Psoas muscle (tissue), 8 donors: Measurements from ENCODE around the gene CST2. TPM values are rescaled to one million over a fixed set of nuclear protein-coding genes. Genes with fewer than 3 reads are reported as not detected.

Experiments used
- ATAC-seq, 4 donors: fragments of 200-7000 bp; cut with Tn5 transposase; one replicate each; pipeline ENCODE4 v1.9.1; 2020; ENCODE audit warnings: moderate library complexity in 3 of 4, mild to moderate bottlenecking in 2 of 4
- DNase-seq, 2 donors: peaks; one replicate each; pipeline ENCODE4 v3.0.0-alpha.2; 2020
- H3K27ac ChIP-seq: fragments of 200-600 bp; one replicate; pipeline ENCODE4 v1.8.0; 2022
- H3K27me3 ChIP-seq, 3 donors: fragments of 200-600 bp in 1 of 3; one replicate each; pipeline versions ENCODE4 v1.6.1 to v1.8.0; 2013 to 2022; ENCODE audit warnings: low read length in 2 of 3, mild to moderate bottlenecking in 2 of 3, moderate library complexity in 1 of 3; ENCODE audit not compliant: insufficient read depth in 3 of 3
- H3K36me3 ChIP-seq, 2 donors: fragments of 200-600 bp in 1 of 2; one replicate each; pipeline versions ENCODE4 v1.6.1 to v1.8.0; 2013 to 2022; ENCODE audit warnings: low read depth in 1 of 2, mild to moderate bottlenecking in 1 of 2, moderate library complexity in 1 of 2; ENCODE audit not compliant: insufficient read depth in 1 of 2
- H3K4me1 ChIP-seq: fragments of 200-600 bp; one replicate; pipeline ENCODE4 v1.8.0; 2022
- H3K4me3 ChIP-seq: fragments of 200-600 bp; one replicate; pipeline ENCODE4 v1.8.0; 2022; ENCODE audit warnings: mild to moderate bottlenecking
- H3K9me3 ChIP-seq: fragments of 200-600 bp; one replicate; pipeline ENCODE4 v1.8.0; 2022
- CTCF ChIP-seq: fragments of 200-600 bp; IDR thresholded peaks from one replicate; pipeline ENCODE4 v1.8.0; 2022; ENCODE audit warnings: antibody characterized with exemption
- WGBS, 3 donors: extraction: QIAGEN DNeasy Blood & Tissue Kit; methylation state at CpG; one replicate each; pipeline versions ENCODE4 v1.1.6 to v1.1.7; 2013; 5-methylcytosine and 5-hydroxymethylcytosine counted together
- intact Hi-C, 2 donors: fragments of 100-400 bp; cut with DNase I; formaldehyde crosslinking; loops; one replicate each; pipeline versions ENCODE4 v1.11.0 to v1.14.2; 2022
- polyA plus RNA-seq, 3 donors: library from polyadenylated mRNA; stranded (reverse); fragments of 200-250 nt; gene quantifications; one replicate each; pipeline ENCODE4 v1.2.3, GENCODE V29; 2013
- total RNA-seq, 4 donors: library from RNA; stranded (reverse); fragmentation: NEBNext Ultra II Directional in 2 of 4; extraction: Animal tissue kit (Norgen Biotek cat#: 25700) in 2 of 4; gene quantifications; one replicate each; pipeline versions ENCODE4 v1.2.1 to v1.2.4, GENCODE V29; 2021 to 2023
- donor health status: healthy with polysubstance abuse.
- donor health status: DM: no; HTN: no; CAD: no; lungs with moderate emphysema.
- donor health status: Bipolar disorder and iron deficiency.
- donor health status: healthy.
- donor health status: DM: yes; HTN: yes; CAD: no.
- donor health status: DM: no; HTN: no; CAD: no.
- donor health status: DM: no; HTN: no; CAD: no.
- donor health status: DM: yes; HTN: yes; CAD: no.

The CST2 gene
- total and polyA plus RNA-seq, 7 donors = not detected

- Histone ChIP-seq H3K4me3 (no peak overlapping the region), H3K27ac (no peak overlapping the region), H3K4me1 (no peaks in the 10 kb centered on the region), H3K27me3 (peaks cover 0 to 3% (median 0%) of the 10 kb centered on the region in 3 donors), H3K9me3 (no peaks in the 10 kb centered on the region), H3K36me3 (no peaks in the 10 kb centered on the region)
- intact Hi-C loops = loop anchor here in 1 of 2 donors (10.0 kb wide), 1 partner anchor 59 kb away; no protein-coding TSS in a partner anchor
- ATAC-seq (no peak), DNase-seq (no peak)
- TF ChIP-seq CTCF = no peak
- 16 to 20% (median 19%) methylated on average over 9 to 14 of the region's 14 CpGs for WGBS, 3 donors
Observed at GRCh38 chr20:23776067-23776771, 50.3 kb downstream of the CST2 start.

GRCh38 chr20:23774081-23774480 lies 52.4 kb downstream of the CST2 start:
- Histone ChIP-seq H3K4me1 (no peaks in the 10 kb centered on the region), H3K27me3 (peaks cover 0 to 3% (median 0%) of the 10 kb centered on the region in 3 donors), H3K9me3 (no peaks in the 10 kb centered on the region), H3K27ac (no peak overlapping the region), H3K36me3 (no peaks in the 10 kb centered on the region), H3K4me3 (no peak overlapping the region)
- DNase-seq (no peak), ATAC-seq (no peak)
- intact Hi-C loops = loop anchor here in 1 of 2 donors (10.0 kb wide), 1 partner anchor 61 kb away; no protein-coding TSS in a partner anchor
- 79 to 85% (median 79%) methylated on average over 7 of the region's 7 CpGs for WGBS, 3 donors
- no peak for TF ChIP-seq CTCF

Other genes with a start within 250 kb of the CST2 start
- gene CST9, start 220.8 kb downstream of the CST2 start, total RNA-seq = not detected
- gene CST9, start 220.8 kb downstream of the CST2 start, polyA plus RNA-seq = not detected
- gene CST3, start 188.8 kb downstream of the CST2 start, total RNA-seq = 100 to 1,000 TPM; 422 to 713 (median 508) TPM
- gene CST3, start 188.8 kb downstream of the CST2 start, polyA plus RNA-seq = 100 to 1,000 TPM; 374 to 415 (median 394) TPM
- gene CST4, start 137.7 kb downstream of the CST2 start, total RNA-seq = not detected
- gene CST4, start 137.7 kb downstream of the CST2 start, polyA plus RNA-seq = not detected
- gene CST1, start 75.8 kb downstream of the CST2 start, total RNA-seq = not detected
- gene CST1, start 75.8 kb downstream of the CST2 start, polyA plus RNA-seq = not detected
- gene CST5, start 53.0 kb upstream of the CST2 start, total RNA-seq = not detected
- not detected for gene CST5, start 53.0 kb upstream of the CST2 start, polyA plus RNA-seq
- gene GGTLC1, start 162.1 kb upstream of the CST2 start, total RNA-seq = not detected
- not detected for gene GGTLC1, start 162.1 kb upstream of the CST2 start, polyA plus RNA-seq